K562 (cell line): ENCODE results near the gene TRABD2B. TPM values are rescaled to one million over a fixed set of nuclear protein-coding genes. Genes with fewer than 3 reads are reported as not detected.

Experiments used
- ATAC-seq: fragments of 200-7000 bp; cut with Tn5 transposase; 3 replicates; pipeline ENCODE4 v1.9.1; 2020; ENCODE audit warnings: moderate library complexity
- BruUV-seq: library from RNA; stranded (reverse); fragments of 400-500 nt; replicated peaks from 2 replicates; lab custom pipeline; 2021; lab: Mats Ljungman, UMichigan
- CTCF ChIA-PET: fragments of 300-600 bp; formaldehyde crosslinking; extraction: SDS; loops from one replicate; lab custom pipeline; 2021; ENCODE audit warnings: low intra/inter-chr PET ratio; lab: Yijun Ruan, JAX
- POLR2A ChIA-PET: fragments of 300-600, 350-650 bp; sonication (Branson Sonifier 250); formaldehyde crosslinking; extraction: SDS; loops from one replicate; lab custom pipeline; 2021; ENCODE audit warnings: antibody characterized with exemption, inconsistent platforms; lab: Yijun Ruan, JAX
- DNase-seq, 4 experiments: peaks; one replicate each; pipeline versions ENCODE4 v3.0.0 to v3.0.0-alpha.2; 2011 to 2018; ENCODE audit warnings: low spot score in 3 of 4, mixed read lengths in 3 of 4; ENCODE audit errors: extremely low read depth in 1 of 4
- FAIRE-seq: peaks from 2 replicates; lab custom pipeline; 2011; peaks lifted over from hg19 to GRCh38; lab: Jason Lieb, UNC
- H2AFZ ChIP-seq: 2 replicates; pipeline ENCODE4 v1.6.0; 2011; ENCODE audit warnings: low read depth, low read length, control low read depth, inconsistent platforms
- H3K27ac ChIP-seq: fragments of 200-600 bp; 3 replicates; pipeline ENCODE4 v1.8.0; 2011; ENCODE audit warnings: low read depth, mild to moderate bottlenecking, control low read depth, inconsistent platforms, low read length, moderate library complexity, mixed read lengths; ENCODE audit errors: extremely low read depth
- H3K27me3 ChIP-seq, 2 experiments: fragments of 300-600 bp in 1 of 2; 2 replicates in 1 of 2; 3 replicates in 1 of 2; pipeline versions ENCODE4 v1.6.0 to v1.8.0; 2011; ENCODE audit warnings: inconsistent platforms in 2 of 2, low read length in 2 of 2, mild to moderate bottlenecking in 1 of 2, mixed read lengths in 1 of 2, moderate library complexity in 1 of 2; ENCODE audit not compliant: control insufficient read depth in 2 of 2, insufficient read depth in 2 of 2
- H3K36me3 ChIP-seq: fragments of 300-600 bp; 3 replicates; pipeline ENCODE4 v1.8.0; 2011; ENCODE audit warnings: mild to moderate bottlenecking, low read length, inconsistent platforms; ENCODE audit not compliant: control insufficient read depth, insufficient read depth
- H3K4me1 ChIP-seq, 2 experiments: fragments of 200-600 bp in 1 of 2; replicated peaks in 1 of 2; 2 replicates in 1 of 2; 3 replicates in 1 of 2; pipeline versions ENCODE4 v1.5.1 to v1.8.0; 2011; ENCODE audit warnings: inconsistent platforms in 2 of 2, low read length in 2 of 2, mild to moderate bottlenecking in 1 of 2, mixed read lengths in 1 of 2, moderate library complexity in 1 of 2; ENCODE audit not compliant: control insufficient read depth in 2 of 2, insufficient read depth in 2 of 2
- H3K4me2 ChIP-seq: 2 replicates; pipeline ENCODE4 v1.6.1; 2011; ENCODE audit warnings: low read length, control low read depth, inconsistent platforms, mixed read lengths; ENCODE audit not compliant: insufficient read depth
- H3K4me3 ChIP-seq: fragments of 200-600 bp; sonication (generic), shearing (Covaris generic); 2 replicates; pipeline ENCODE4 v1.5.1; 2016; ENCODE audit warnings: control low read depth, inconsistent platforms
- H3K79me2 ChIP-seq: fragments of 200-600 bp; 3 replicates; pipeline ENCODE4 v1.8.0; 2011; ENCODE audit warnings: low read length, inconsistent platforms; ENCODE audit not compliant: control insufficient read depth, insufficient read depth
- H3K9ac ChIP-seq, 2 experiments: 2 replicates each; pipeline versions ENCODE4 v1.6.0 to v1.6.1; 2011; ENCODE audit warnings: low read depth in 2 of 2, low read length in 2 of 2, control low read depth in 1 of 2, inconsistent platforms in 1 of 2, mild to moderate bottlenecking in 1 of 2, mixed read lengths in 1 of 2; ENCODE audit not compliant: insufficient read depth in 1 of 2
- H3K9me1 ChIP-seq: one replicate; pipeline ENCODE4 v1.6.0; 2011; ENCODE audit warnings: inconsistent platforms, mild to moderate bottlenecking, low read length, moderate library complexity; ENCODE audit not compliant: control insufficient read depth, insufficient read depth
- H3K9me3 ChIP-seq: replicated peaks from 2 replicates; pipeline ENCODE4 v1.5.1; 2011; ENCODE audit warnings: low read depth, low read length, inconsistent platforms; ENCODE audit not compliant: control insufficient read depth, insufficient read depth
- H4K20me1 ChIP-seq: replicated peaks from 2 replicates; pipeline ENCODE4 v1.6.1; 2011; ENCODE audit warnings: low read length, inconsistent platforms, mixed read lengths; ENCODE audit not compliant: control insufficient read depth, insufficient read depth
- VEZF1 ChIP-seq: fragments of 200-800 bp; sonication (Bioruptor generic); IDR thresholded peaks from 2 replicates; pipeline ENCODE4 v1.6.1; 2017; ENCODE audit warnings: missing genetic modification characterization, missing compliant biosample characterization
- ZNF165 ChIP-seq: fragments of 250-450 bp; sonication (Bioruptor Pico); IDR thresholded peaks from 2 replicates; pipeline ENCODE4 v1.4.0; 2020; ENCODE audit warnings: borderline replicate concordance
- ZNF384 ChIP-seq: IDR thresholded peaks from 2 replicates; pipeline ENCODE4 v1.6.1; 2012; ENCODE audit warnings: low read depth, low read length, improper control_type of control experiment
- WGBS: fragments of 100-300 bp; shearing (Covaris generic); methylation state at CpG from one replicate; pipeline ENCODE4 v1.1.6; 2016; ENCODE audit warnings: low coverage, mixed read lengths; ENCODE audit not compliant: insufficient coverage; ENCODE audit errors: missing lambda C conversion rate; 5-methylcytosine and 5-hydroxymethylcytosine counted together
- in situ Hi-C: fragments of 300-500 bp; cut with MboI; formaldehyde crosslinking; loops from 4 replicates; pipeline ENCODE4 v1.15.0; 2018; ENCODE audit warnings: inconsistent platforms, mixed read lengths
- intact Hi-C: fragments of 100-400 bp; cut with micrococcal nuclease; formaldehyde crosslinking; loops from 2 replicates; pipeline ENCODE4 v1.14.2; 2022
- polyA plus RNA-seq, 8 experiments: library from polyadenylated mRNA; depleted of rRNA in 4 of 8; stranded (reverse) in 5 of 8; unstranded in 3 of 8; fragments of >200 nt; fragmentation: Nextera tagmentation in 2 of 8; fragmentation: Illumina TruSeq in 1 of 8; extraction: Ambion mirVana in 2 of 8; extraction: Trizol in 1 of 8; gene quantifications; 2 replicates each; pipeline versions ENCODE4 v1.2.1 to v1.2.3, GENCODE V29; 2011 to 2014; ENCODE audit warnings: inconsistent platforms in 1 of 8, missing spikeins in 1 of 8
- total RNA-seq, 7 experiments: library from RNA; depleted of rRNA in 6 of 7; stranded (reverse); fragments of >200 nt in 6 of 7; fragmentation: Illumina TruSeq in 2 of 7; extraction: Trizol in 2 of 7; gene quantifications; 2 replicates each; pipeline versions ENCODE4 v1.2.1 to v1.2.3, GENCODE V29; 2011 to 2021; ENCODE audit warnings: low replicate concordance in 1 of 7

Gene TRABD2B
- total and polyA plus RNA-seq, 9 of the 15 experiments (the other 6 are each of a cell fraction or from before 2014, with no cell fraction given) = not detected

- no peak overlapping the region for H3K4me3 ChIP-seq
- no peaks in the 10 kb centered on the region for H3K9me3 ChIP-seq
- H3K79me2 ChIP-seq = no peaks in the 10 kb centered on the region
- CTCF ChIA-PET = no interaction called here
- no peaks in the 10 kb centered on the region for H3K9me1 ChIP-seq
- no peaks in the 10 kb centered on the region for H3K36me3 ChIP-seq
- no peaks in the 10 kb centered on the region; the same call in 1 of the 2 replicates for H4K20me1 ChIP-seq
- no peak for FAIRE-seq
- no peak overlapping the region for H3K4me2 ChIP-seq
- TF ChIP-seq ZNF165 (CRISPR knock-in tag) (no peak), ZNF384 (no peak), VEZF1 (no peak)
- POLR2A ChIA-PET = interaction anchor here (0.6 to 2.3 kb wide), 4 partner anchors 10 to 321 kb away, joined by 3 to 9 read pairs (median 4); no protein-coding TSS in a partner anchor
- WGBS = 0% methylated on average over 7 of the region's 9 CpGs
- no peak overlapping the region for H3K27ac ChIP-seq
- no peak for ATAC-seq
- no peak overlapping the region for H2AFZ ChIP-seq
- intact Hi-C loops (no loop called here), in situ Hi-C loops (no loop called here)
- no peaks in the 10 kb centered on the region for H3K4me1 ChIP-seq
- no peak for DNase-seq
- peaks cover 0 to 18% of the 10 kb centered on the region in 2 experiments; a peak in 1 of 5 replicates for H3K27me3 ChIP-seq
- BruUV-seq = no TSS peak
- H3K9ac ChIP-seq = no peak overlapping the region
Measured at GRCh38 chr1:47810964-47811682, 186.1 kb downstream of the TRABD2B start.
